ENCODE data around the gene CCDC28B. TPM values are rescaled to one million over a fixed set of nuclear protein-coding genes. Genes with fewer than 3 reads are reported as not detected.

CCDC28B gene
- total RNA-seq, 1 experiment from 2014 or later, result 10.8 TPM

DNA sequence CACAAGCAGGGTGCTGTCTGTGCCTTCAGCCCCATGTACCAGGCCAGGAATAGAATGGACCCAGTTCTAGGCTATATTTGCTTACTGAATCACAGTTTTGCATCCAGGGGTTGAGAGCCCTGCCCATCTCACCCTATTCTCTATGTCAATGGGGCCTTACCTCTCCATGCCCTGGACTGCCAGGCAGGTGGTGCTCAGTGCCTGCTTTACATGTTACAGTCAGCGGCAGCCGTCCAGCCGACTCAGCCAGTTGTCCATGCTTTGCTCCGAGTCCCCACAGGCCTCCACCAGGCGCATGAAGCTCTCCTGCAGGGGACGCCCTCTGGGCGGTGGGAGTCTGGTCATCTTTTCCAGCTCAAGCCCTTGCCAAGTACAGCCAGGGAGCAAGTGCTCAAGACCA lies 34.4 kb downstream of the CCDC28B start:
- intact Hi-C loops (cut with micrococcal nuclease; ENCODE audit: unreplicated experiment) (no loop called here), in situ Hi-C loops (cut with HindIII; ENCODE audit: low pct_unique_long_range_greater_than_20kb, low sequenced_read_pairs) (no loop called here)
- peaks cover 3% of the 10 kb centered on the region for H3K36me3 ChIP-seq (ENCODE audit: control insufficient read depth, insufficient read depth, low read length)
- H3K27ac ChIP-seq (ENCODE audit: low read length), result no peak overlapping the region
- ATAC-seq, result 0 out of 2 replicates have a peak, but pooled peaks have one; percentile 19
- no TSS peak for BruUV-seq (replicated peaks)
- H3K4me1 ChIP-seq (ENCODE audit: control insufficient read depth, insufficient read depth, low read length), result peaks cover 1% of the 10 kb centered on the region; the same call in 1 of the 2 replicates
- no peaks in the 10 kb centered on the region for H3K9me3 ChIP-seq (ENCODE audit: control insufficient read depth, insufficient read depth, low read depth, low read length)
- no peak overlapping the region for H3K4me3 ChIP-seq (ENCODE audit: low read depth in 2 of 2, low read length in 2 of 2)
- DNase-seq (ENCODE audit: low read depth, low spot score), result no peak
- H3K27me3 ChIP-seq (ENCODE audit: control insufficient read depth, insufficient read depth, low read length), result no peaks in the 10 kb centered on the region
- ChIA-PET CTCF (interaction anchor here (0.6 kb wide), 1 partner anchor 12 kb away, joined by 6 read pairs; the partner anchor contains the start of gene FAM167B), POLR2A (no interaction called here)
- TF ChIP-seq SIN3A (IDR thresholded peaks at IDR 0.05; ENCODE audit: borderline replicate concordance, insufficient read depth, low read depth, low read length) (no peak), POLR2AphosphoS5 (IDR thresholded peaks at IDR 0.05; ENCODE audit: low read depth, low read length) (no peak), TCF7L2 (IDR thresholded peaks at IDR 0.05; ENCODE audit: low read depth, low read length) (no peak)
- TF ChIP-seq, protein P1, sequence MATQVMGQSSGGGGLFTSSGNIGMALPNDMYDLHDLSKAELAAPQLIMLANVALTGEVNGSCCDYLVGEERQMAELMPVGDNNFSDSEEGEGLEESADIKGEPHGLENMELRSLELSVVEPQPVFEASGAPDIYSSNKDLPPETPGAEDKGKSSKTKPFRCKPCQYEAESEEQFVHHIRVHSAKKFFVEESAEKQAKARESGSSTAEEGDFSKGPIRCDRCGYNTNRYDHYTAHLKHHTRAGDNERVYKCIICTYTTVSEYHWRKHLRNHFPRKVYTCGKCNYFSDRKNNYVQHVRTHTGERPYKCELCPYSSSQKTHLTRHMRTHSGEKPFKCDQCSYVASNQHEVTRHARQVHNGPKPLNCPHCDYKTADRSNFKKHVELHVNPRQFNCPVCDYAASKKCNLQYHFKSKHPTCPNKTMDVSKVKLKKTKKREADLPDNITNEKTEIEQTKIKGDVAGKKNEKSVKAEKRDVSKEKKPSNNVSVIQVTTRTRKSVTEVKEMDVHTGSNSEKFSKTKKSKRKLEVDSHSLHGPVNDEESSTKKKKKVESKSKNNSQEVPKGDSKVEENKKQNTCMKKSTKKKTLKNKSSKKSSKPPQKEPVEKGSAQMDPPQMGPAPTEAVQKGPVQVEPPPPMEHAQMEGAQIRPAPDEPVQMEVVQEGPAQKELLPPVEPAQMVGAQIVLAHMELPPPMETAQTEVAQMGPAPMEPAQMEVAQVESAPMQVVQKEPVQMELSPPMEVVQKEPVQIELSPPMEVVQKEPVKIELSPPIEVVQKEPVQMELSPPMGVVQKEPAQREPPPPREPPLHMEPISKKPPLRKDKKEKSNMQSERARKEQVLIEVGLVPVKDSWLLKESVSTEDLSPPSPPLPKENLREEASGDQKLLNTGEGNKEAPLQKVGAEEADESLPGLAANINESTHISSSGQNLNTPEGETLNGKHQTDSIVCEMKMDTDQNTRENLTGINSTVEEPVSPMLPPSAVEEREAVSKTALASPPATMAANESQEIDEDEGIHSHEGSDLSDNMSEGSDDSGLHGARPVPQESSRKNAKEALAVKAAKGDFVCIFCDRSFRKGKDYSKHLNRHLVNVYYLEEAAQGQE (IDR thresholded peaks at IDR 0.05; ENCODE audit: insufficient read depth in 1 of 2, low read depth in 2 of 2, low read length in 1 of 2), result no peak
- TF ChIP-seq, protein P2, sequence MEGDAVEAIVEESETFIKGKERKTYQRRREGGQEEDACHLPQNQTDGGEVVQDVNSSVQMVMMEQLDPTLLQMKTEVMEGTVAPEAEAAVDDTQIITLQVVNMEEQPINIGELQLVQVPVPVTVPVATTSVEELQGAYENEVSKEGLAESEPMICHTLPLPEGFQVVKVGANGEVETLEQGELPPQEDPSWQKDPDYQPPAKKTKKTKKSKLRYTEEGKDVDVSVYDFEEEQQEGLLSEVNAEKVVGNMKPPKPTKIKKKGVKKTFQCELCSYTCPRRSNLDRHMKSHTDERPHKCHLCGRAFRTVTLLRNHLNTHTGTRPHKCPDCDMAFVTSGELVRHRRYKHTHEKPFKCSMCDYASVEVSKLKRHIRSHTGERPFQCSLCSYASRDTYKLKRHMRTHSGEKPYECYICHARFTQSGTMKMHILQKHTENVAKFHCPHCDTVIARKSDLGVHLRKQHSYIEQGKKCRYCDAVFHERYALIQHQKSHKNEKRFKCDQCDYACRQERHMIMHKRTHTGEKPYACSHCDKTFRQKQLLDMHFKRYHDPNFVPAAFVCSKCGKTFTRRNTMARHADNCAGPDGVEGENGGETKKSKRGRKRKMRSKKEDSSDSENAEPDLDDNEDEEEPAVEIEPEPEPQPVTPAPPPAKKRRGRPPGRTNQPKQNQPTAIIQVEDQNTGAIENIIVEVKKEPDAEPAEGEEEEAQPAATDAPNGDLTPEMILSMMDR (IDR thresholded peaks at IDR 0.05), result no peak

DNA sequence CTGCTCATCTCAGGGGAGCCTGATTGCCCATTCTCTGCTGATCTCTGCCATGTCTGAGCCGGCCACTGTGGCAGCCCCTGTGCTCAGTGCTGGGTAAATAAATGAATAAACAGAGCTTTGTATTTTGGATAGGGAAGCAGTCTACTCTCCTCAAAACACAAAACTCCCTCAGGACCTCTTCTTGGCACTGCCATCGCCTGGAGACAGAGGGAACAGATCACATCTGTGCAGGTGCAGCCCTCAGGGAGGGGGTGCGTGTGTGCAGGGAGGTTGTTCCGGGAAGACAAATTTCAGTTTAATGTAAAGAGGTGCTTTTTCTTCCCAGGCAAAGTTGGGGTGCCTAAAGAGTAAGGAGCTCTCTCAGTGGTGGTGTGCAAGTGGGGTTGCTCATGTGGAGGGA lies 38.9 kb downstream of the CCDC28B start:
- H3K4me3 ChIP-seq (ENCODE audit: low read depth in 2 of 2, low read length in 2 of 2), result no peak overlapping the region

More for the DNA sequence above, 38.9 kb downstream of the CCDC28B start:
- no peaks in the 10 kb centered on the region for H3K36me3 ChIP-seq (ENCODE audit: control insufficient read depth, insufficient read depth, low read length)
- in situ Hi-C loops (cut with HindIII; ENCODE audit: low pct_unique_long_range_greater_than_20kb, low sequenced_read_pairs) (no loop called here), intact Hi-C loops (cut with micrococcal nuclease; ENCODE audit: unreplicated experiment) (no loop called here)
- H3K9me3 ChIP-seq (ENCODE audit: control insufficient read depth, insufficient read depth, low read depth, low read length), result no peaks in the 10 kb centered on the region
- H3K27ac ChIP-seq (ENCODE audit: low read length), result no peak overlapping the region
- CTCF ChIA-PET, result interaction anchor here (0.8 kb wide), 1 partner anchor 57 kb away, joined by 3 read pairs; no protein-coding TSS in a partner anchor
- POLR2A ChIA-PET, result interaction anchor here (0.5 kb wide), 1 partner anchor 82 kb away, joined by 3 read pairs; no protein-coding TSS in a partner anchor
- ATAC-seq (no peak), DNase-seq (ENCODE audit: low read depth, low spot score) (no peak)
- H3K27me3 ChIP-seq (ENCODE audit: control insufficient read depth, insufficient read depth, low read length), result no peaks in the 10 kb centered on the region
- BruUV-seq (replicated peaks), result no TSS peak
- H3K4me1 ChIP-seq (ENCODE audit: control insufficient read depth, insufficient read depth, low read length), result peaks cover 12% of the 10 kb centered on the region
- TF ChIP-seq, protein P1 (IDR thresholded peaks at IDR 0.05; ENCODE audit: insufficient read depth in 1 of 2, low read depth in 2 of 2, low read length in 1 of 2), result no peak
- TF ChIP-seq, protein P2 (IDR thresholded peaks at IDR 0.05), result no peak
